ENCODE measurements around the gene ANXA7. TPM values are rescaled to one million over a fixed set of nuclear protein-coding genes. Genes with fewer than 3 reads are reported as not detected.

ANXA7 gene
- total RNA-seq, 1 donor from 2014 or later: 48.1 TPM

- no peak overlapping the region for H3K4me3 Mint-ChIP-seq
- TF ChIP-seq CTCF (conservative IDR thresholded peaks at IDR 0.05): no peak
- H3K9me3 Mint-ChIP-seq: no peaks in the 10 kb centered on the region
- no peaks in the 10 kb centered on the region for H3K36me3 Mint-ChIP-seq (ENCODE audit: low read depth)
- no peak for DNase-seq (ENCODE audit: low read depth, low spot score)
- peaks cover 19% of the 10 kb centered on the region for H3K4me1 Mint-ChIP-seq
- no peaks in the 10 kb centered on the region for H3K27me3 Mint-ChIP-seq (ENCODE audit: low read depth)
- no peak overlapping the region for H3K27ac Mint-ChIP-seq (ENCODE audit: unreplicated experiment)
Observed at GRCh38 chr10:73408061-73408460, 5.8 kb downstream of the ANXA7 start.

- Mint-ChIP-seq H3K27ac (ENCODE audit: unreplicated experiment) (no peak overlapping the region), H3K9me3 (no peaks in the 10 kb centered on the region), H3K27me3 (ENCODE audit: low read depth) (no peaks in the 10 kb centered on the region)
Observed at GRCh38 chr10:73407495-73407894, 6.4 kb downstream of the ANXA7 start.

DNA sequence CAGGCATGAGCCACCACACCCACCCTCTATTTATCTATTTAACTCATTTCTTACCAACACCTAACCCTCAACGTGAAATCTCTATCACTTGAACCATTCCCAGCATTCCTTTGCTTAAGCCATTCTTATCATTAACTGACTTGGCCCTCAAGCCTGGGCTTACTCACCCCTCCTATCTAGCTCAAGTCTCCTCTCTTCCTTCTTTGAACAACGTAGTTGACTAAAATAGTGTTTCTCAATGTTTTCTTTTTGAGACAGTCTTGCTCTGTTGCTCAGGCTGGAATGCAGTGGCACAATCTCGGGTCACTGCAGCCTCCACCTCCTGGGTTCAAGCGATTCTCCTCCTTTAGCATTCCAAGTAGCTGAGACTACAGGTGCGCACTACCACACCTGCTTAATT, 7.0 kb downstream of the ANXA7 start:
- Mint-ChIP-seq H3K9me3 (no peaks in the 10 kb centered on the region), H3K27me3 (ENCODE audit: low read depth) (no peaks in the 10 kb centered on the region), H3K27ac (ENCODE audit: unreplicated experiment) (no peak overlapping the region), H3K4me1 (peaks cover 14% of the 10 kb centered on the region), H3K4me3 (no peak overlapping the region), H3K36me3 (ENCODE audit: low read depth) (no peaks in the 10 kb centered on the region)
- no peak for DNase-seq (ENCODE audit: low read depth, low spot score)
- no peak for TF ChIP-seq CTCF (conservative IDR thresholded peaks at IDR 0.05)

More at GRCh38 chr10:73407495-73407894, 6.4 kb downstream of the ANXA7 start:
- peaks cover 14% of the 10 kb centered on the region for H3K4me1 Mint-ChIP-seq
- no peaks in the 10 kb centered on the region for H3K36me3 Mint-ChIP-seq (ENCODE audit: low read depth)
- H3K4me3 Mint-ChIP-seq: no peak overlapping the region
- no peak for DNase-seq (ENCODE audit: low read depth, low spot score)
- no peak for TF ChIP-seq CTCF (conservative IDR thresholded peaks at IDR 0.05)

DNA sequence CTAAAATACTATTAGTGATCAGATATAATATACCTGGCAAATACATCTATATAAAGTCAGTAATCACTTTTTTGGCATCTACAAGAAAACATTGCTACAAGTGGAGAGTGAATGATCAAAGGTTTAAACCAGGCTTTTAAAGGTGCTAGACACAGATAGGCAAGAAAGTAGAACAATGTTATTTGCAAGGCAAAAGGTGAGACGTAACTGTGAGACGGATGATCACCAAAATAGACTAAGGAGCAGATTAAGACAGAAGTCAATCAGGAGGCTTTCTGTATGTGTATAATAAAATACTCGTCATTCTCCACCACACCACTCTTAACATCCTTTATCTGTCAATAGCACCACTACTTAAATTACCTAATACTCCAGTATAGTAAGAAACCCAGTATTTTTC, 8.3 kb downstream of the ANXA7 start:
- TF ChIP-seq CTCF (conservative IDR thresholded peaks at IDR 0.05): no peak
- H3K9me3 Mint-ChIP-seq: no peaks in the 10 kb centered on the region
- peaks cover 14% of the 10 kb centered on the region for H3K4me1 Mint-ChIP-seq
- no peak overlapping the region for H3K4me3 Mint-ChIP-seq
- no peaks in the 10 kb centered on the region for H3K27me3 Mint-ChIP-seq (ENCODE audit: low read depth)
- H3K27ac Mint-ChIP-seq (ENCODE audit: unreplicated experiment): no peak overlapping the region
- no peak for DNase-seq (ENCODE audit: low read depth, low spot score)
- no peaks in the 10 kb centered on the region for H3K36me3 Mint-ChIP-seq (ENCODE audit: low read depth)

DNA sequence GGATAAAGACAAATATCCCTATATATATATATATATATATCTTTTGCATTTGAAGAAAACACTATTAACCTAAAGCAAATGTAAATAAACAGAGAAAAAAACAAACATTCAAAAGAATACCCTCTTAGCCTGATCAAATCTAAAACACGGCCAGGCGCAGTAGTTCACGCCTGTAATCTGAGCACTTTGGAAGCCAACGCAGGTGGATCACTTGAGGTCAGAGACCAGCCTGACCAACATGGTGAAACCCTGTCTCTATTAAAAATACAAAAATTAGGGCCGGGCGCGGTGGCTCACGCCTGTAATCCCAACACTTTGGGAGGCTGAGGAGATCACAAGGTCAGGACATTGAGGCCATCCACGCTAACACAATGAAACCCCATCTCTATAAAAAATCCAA, 9.2 kb downstream of the ANXA7 start:
- no peaks in the 10 kb centered on the region for H3K9me3 Mint-ChIP-seq
- no peaks in the 10 kb centered on the region for H3K27me3 Mint-ChIP-seq (ENCODE audit: low read depth)
- no peak for DNase-seq (ENCODE audit: low read depth, low spot score)
- no peak for TF ChIP-seq CTCF (conservative IDR thresholded peaks at IDR 0.05)
- peaks cover 11% of the 10 kb centered on the region for H3K4me1 Mint-ChIP-seq
- no peaks in the 10 kb centered on the region for H3K36me3 Mint-ChIP-seq (ENCODE audit: low read depth)
- no peak overlapping the region for H3K27ac Mint-ChIP-seq (ENCODE audit: unreplicated experiment)
- no peak overlapping the region for H3K4me3 Mint-ChIP-seq

DNA sequence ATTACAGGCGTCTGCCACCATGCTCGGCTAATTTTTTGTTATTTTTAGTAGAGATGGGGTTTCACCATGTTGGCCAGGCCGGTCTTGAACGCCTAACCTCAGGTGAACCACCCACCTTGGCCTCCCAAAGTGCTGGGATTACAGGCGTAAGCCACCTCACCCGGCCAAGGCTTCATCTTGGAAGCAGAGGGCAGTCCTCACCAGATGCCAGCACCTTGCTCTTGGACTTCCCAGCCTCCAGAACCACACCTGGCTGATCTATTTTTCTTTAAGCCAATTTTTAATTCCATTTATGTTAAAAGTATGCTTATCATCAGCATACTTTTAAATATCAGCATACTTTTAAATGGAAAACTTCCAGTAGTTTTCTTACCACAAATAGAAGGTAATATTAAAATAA, 12.2 kb downstream of the ANXA7 start:
- Mint-ChIP-seq H3K4me3 (no peak overlapping the region), H3K36me3 (ENCODE audit: low read depth) (no peaks in the 10 kb centered on the region), H3K9me3 (no peaks in the 10 kb centered on the region), H3K27ac (ENCODE audit: unreplicated experiment) (no peak overlapping the region), H3K4me1 (no peaks in the 10 kb centered on the region), H3K27me3 (ENCODE audit: low read depth) (no peaks in the 10 kb centered on the region)
- DNase-seq (ENCODE audit: low read depth, low spot score): no peak
- TF ChIP-seq CTCF (conservative IDR thresholded peaks at IDR 0.05): no peak
